Subcutaneous abdominal adipose tissue (tissue), 5 donors: ENCODE data around the gene EGFR.

ENCODE experiments used
- H3K27ac ChIP-seq: one replicate; pipeline ENCODE4 v1.7.0; 2013; ENCODE audit warnings: low read depth, mild to moderate bottlenecking, inconsistent platforms, low read length, moderate library complexity
- H3K27me3 ChIP-seq, 5 donors: one replicate each; pipeline ENCODE4 v1.7.0; 2013; ENCODE audit warnings: low read length in 5 of 5, inconsistent platforms in 1 of 5; ENCODE audit not compliant: control insufficient read depth in 5 of 5, insufficient read depth in 4 of 5
- H3K36me3 ChIP-seq, 5 donors: one replicate each; pipeline ENCODE4 v1.7.0; 2013; ENCODE audit warnings: low read length in 5 of 5; ENCODE audit not compliant: control insufficient read depth in 5 of 5, insufficient read depth in 5 of 5
- H3K4me1 ChIP-seq, 5 donors: one replicate each; pipeline ENCODE4 v1.7.0; 2013; ENCODE audit warnings: low read length in 5 of 5, mild to moderate bottlenecking in 3 of 5, moderate library complexity in 1 of 5; ENCODE audit not compliant: control insufficient read depth in 5 of 5, insufficient read depth in 5 of 5
- H3K4me3 ChIP-seq, 5 donors: one replicate each; pipeline ENCODE4 v1.7.0; 2013; ENCODE audit warnings: low read length in 5 of 5, low read depth in 1 of 5
- H3K9ac ChIP-seq, 5 donors: one replicate each; pipeline ENCODE4 v1.7.0; 2013; ENCODE audit warnings: low read length in 5 of 5, mild to moderate bottlenecking in 4 of 5, moderate library complexity in 3 of 5
- H3K9me3 ChIP-seq, 5 donors: one replicate each; pipeline ENCODE4 v1.7.0; 2013; ENCODE audit warnings: low read length in 5 of 5; ENCODE audit not compliant: control insufficient read depth in 5 of 5
- donor health status: healthy.
- donor health status: healthy.
- donor health status: healthy.
- donor health status: healthy.
- donor health status: healthy.

The EGFR gene

GRCh38 chr7:55059021-55059420, 40.2 kb downstream of the EGFR start:
- Histone ChIP-seq H3K27me3 (no peaks in the 10 kb centered on the region), H3K4me1 (peaks cover 6 to 50% (median 48%) of the 10 kb centered on the region in 5 donors), H3K27ac (no peak overlapping the region), H3K4me3 (no peak overlapping the region), H3K36me3 (no peaks in the 10 kb centered on the region), H3K9me3 (no peaks in the 10 kb centered on the region), H3K9ac (no peak overlapping the region)

- H3K4me3 ChIP-seq = no peak overlapping the region
- H3K27ac ChIP-seq = no peak overlapping the region
- H3K9me3 ChIP-seq = no peaks in the 10 kb centered on the region
- H3K36me3 ChIP-seq = no peaks in the 10 kb centered on the region
- no peaks in the 10 kb centered on the region for H3K27me3 ChIP-seq
- H3K9ac ChIP-seq = no peak overlapping the region
- peaks cover 8 to 49% (median 46%) of the 10 kb centered on the region in 5 donors for H3K4me1 ChIP-seq
These were observed 41.3 kb downstream of the EGFR start for GRCh38 chr7:55060085-55060484.

GRCh38 chr7:55060636-55061022, 41.8 kb downstream of the EGFR start:
- H3K36me3 ChIP-seq = no peaks in the 10 kb centered on the region
- H3K4me1 ChIP-seq = peaks cover 9 to 54% (median 46%) of the 10 kb centered on the region in 5 donors
- peak overlapping the region; percentile 26 for H3K27ac ChIP-seq
- no peak overlapping the region for H3K4me3 ChIP-seq
- H3K9ac ChIP-seq = no peak overlapping the region
- no peaks in the 10 kb centered on the region for H3K27me3 ChIP-seq
- H3K9me3 ChIP-seq = no peaks in the 10 kb centered on the region

GRCh38 chr7:55061726-55062499, 43.1 kb downstream of the EGFR start:
- no peaks in the 10 kb centered on the region for H3K27me3 ChIP-seq
- H3K36me3 ChIP-seq = no peaks in the 10 kb centered on the region
- H3K9me3 ChIP-seq = no peaks in the 10 kb centered on the region
- H3K27ac ChIP-seq = peak overlapping the region; percentile 89
- peaks cover 8 to 57% (median 46%) of the 10 kb centered on the region in 5 donors for H3K4me1 ChIP-seq
- peak overlapping the region in 1 of 5 donors; percentile 36 for H3K9ac ChIP-seq
- no peak overlapping the region for H3K4me3 ChIP-seq

- Histone ChIP-seq H3K36me3 (peaks cover 0 to 4% (median 0%) of the 10 kb centered on the region in 5 donors), H3K4me1 (peaks cover 11 to 54% (median 46%) of the 10 kb centered on the region in 5 donors), H3K27ac (peak overlapping the region; percentile 89), H3K4me3 (no peak overlapping the region), H3K9me3 (no peaks in the 10 kb centered on the region), H3K9ac (no peak overlapping the region), H3K27me3 (no peaks in the 10 kb centered on the region)
These were observed 44.2 kb downstream of the EGFR start for GRCh38 chr7:55063061-55063460.

GRCh38 chr7:55063633-55064032, 44.8 kb downstream of the EGFR start:
- Histone ChIP-seq H3K9ac (no peak overlapping the region), H3K27me3 (no peaks in the 10 kb centered on the region), H3K4me3 (no peak overlapping the region), H3K4me1 (peaks cover 11 to 54% (median 46%) of the 10 kb centered on the region in 5 donors), H3K36me3 (peaks cover 0 to 4% (median 0%) of the 10 kb centered on the region in 5 donors), H3K27ac (no peak overlapping the region), H3K9me3 (no peaks in the 10 kb centered on the region)

- peaks cover 11 to 54% (median 44%) of the 10 kb centered on the region in 5 donors for H3K4me1 ChIP-seq
- peak overlapping the region; percentile 98 for H3K27ac ChIP-seq
- H3K36me3 ChIP-seq = peaks cover 0 to 4% (median 0%) of the 10 kb centered on the region in 5 donors
- H3K9me3 ChIP-seq = no peaks in the 10 kb centered on the region
- no peak overlapping the region for H3K4me3 ChIP-seq
- H3K9ac ChIP-seq = peak overlapping the region in 4 of 5 donors; percentile 31 to 67 (median 50)
- H3K27me3 ChIP-seq = no peaks in the 10 kb centered on the region
These were observed 46.3 kb downstream of the EGFR start for GRCh38 chr7:55065079-55065478.

GRCh38 chr7:55065511-55066229, 46.9 kb downstream of the EGFR start:
- peaks cover 11 to 56% (median 42%) of the 10 kb centered on the region in 5 donors for H3K4me1 ChIP-seq
- H3K36me3 ChIP-seq = peaks cover 0 to 4% (median 0%) of the 10 kb centered on the region in 5 donors
- peak overlapping the region; percentile 98 for H3K27ac ChIP-seq
- no peaks in the 10 kb centered on the region for H3K27me3 ChIP-seq
- H3K9me3 ChIP-seq = no peaks in the 10 kb centered on the region
- H3K9ac ChIP-seq = peak overlapping the region; percentile 11 to 64 (median 39)
- H3K4me3 ChIP-seq = peak overlapping the region in 1 of 5 donors; percentile 2

- peak overlapping the region in 2 of 5 donors; percentile 11 to 64 for H3K9ac ChIP-seq
- H3K27me3 ChIP-seq = no peaks in the 10 kb centered on the region
- H3K9me3 ChIP-seq = no peaks in the 10 kb centered on the region
- H3K27ac ChIP-seq = peak overlapping the region; percentile 98
- peaks cover 0 to 4% (median 0%) of the 10 kb centered on the region in 5 donors for H3K36me3 ChIP-seq
- peak overlapping the region in 1 of 5 donors; percentile 4 for H3K4me3 ChIP-seq
- peaks cover 7 to 56% (median 43%) of the 10 kb centered on the region in 5 donors for H3K4me1 ChIP-seq
These were observed 47.7 kb downstream of the EGFR start for GRCh38 chr7:55066524-55066923.

- H3K9me3 ChIP-seq = no peaks in the 10 kb centered on the region
- peak overlapping the region; percentile 98 for H3K27ac ChIP-seq
- peaks cover 6 to 55% (median 43%) of the 10 kb centered on the region in 5 donors for H3K4me1 ChIP-seq
- peak overlapping the region in 1 of 5 donors; percentile 64 for H3K9ac ChIP-seq
- H3K27me3 ChIP-seq = no peaks in the 10 kb centered on the region
- H3K4me3 ChIP-seq = peak overlapping the region in 1 of 5 donors; percentile 4
- H3K36me3 ChIP-seq = peaks cover 0 to 4% (median 0%) of the 10 kb centered on the region in 5 donors
These were observed 48.1 kb downstream of the EGFR start for GRCh38 chr7:55066938-55067337.
